MCF 10A (cell line): ENCODE measurements around the gene CPED1. TPM values are rescaled to one million over a fixed set of nuclear protein-coding genes. Genes with fewer than 3 reads are reported as not detected.

ENCODE experiments used
- BruUV-seq: library from RNA; stranded (reverse); fragments of 400-500 nt; replicated peaks from 2 replicates; lab custom pipeline; 2021; lab: Mats Ljungman, UMichigan
- CTCF ChIA-PET: fragments of 300-600 bp; sonication (Branson Sonifier 250); formaldehyde crosslinking; extraction: SDS; loops from one replicate; lab custom pipeline; 2021; ENCODE audit warnings: antibody characterized with exemption, inconsistent platforms; lab: Yijun Ruan, JAX
- POLR2A ChIA-PET: fragments of 300-600, 350-650 bp; sonication (Branson Sonifier 250); formaldehyde crosslinking; extraction: SDS; loops from one replicate; lab custom pipeline; 2020; ENCODE audit warnings: antibody characterized with exemption, inconsistent platforms; lab: Yijun Ruan, JAX
- DNase-seq: peaks from one replicate; pipeline ENCODE4 v3.0.0-alpha.2; 2018; ENCODE audit not compliant: unreplicated experiment
- H3K27ac Mint-ChIP-seq: one replicate; pipeline ENCODE4 v1.8.0; 2022; ENCODE audit warnings: mild to moderate bottlenecking, low read depth, mixed read lengths; ENCODE audit not compliant: unreplicated experiment
- H3K27me3 Mint-ChIP-seq: one replicate; pipeline ENCODE4 v1.8.0; 2022; ENCODE audit warnings: mixed read lengths; ENCODE audit not compliant: insufficient read depth, unreplicated experiment
- H3K36me3 Mint-ChIP-seq: one replicate; pipeline ENCODE4 v1.8.0; 2022; ENCODE audit warnings: mild to moderate bottlenecking, moderate library complexity, mixed read lengths; ENCODE audit not compliant: insufficient read depth, unreplicated experiment
- H3K4me1 Mint-ChIP-seq: one replicate; pipeline ENCODE4 v1.8.0; 2022; ENCODE audit warnings: mixed read lengths; ENCODE audit not compliant: insufficient read depth, unreplicated experiment
- H3K4me3 Mint-ChIP-seq: one replicate; pipeline ENCODE4 v1.8.0; 2022; ENCODE audit warnings: mild to moderate bottlenecking, moderate library complexity, mixed read lengths; ENCODE audit not compliant: unreplicated experiment
- H3K9me3 Mint-ChIP-seq: one replicate; pipeline ENCODE4 v1.8.0; 2022; ENCODE audit warnings: mixed read lengths; ENCODE audit not compliant: unreplicated experiment
- intact Hi-C: fragments of 100-400 bp; cut with micrococcal nuclease; formaldehyde crosslinking; loops from 2 replicates; pipeline ENCODE4 v1.14.1; 2022
- total RNA-seq: library from RNA; stranded (reverse); gene quantifications from 2 replicates; pipeline ENCODE4 v1.2.3, GENCODE V29; 2022
- TF ChIP-seq, protein P1 (sequence below): fragments of 200-600 bp; IDR thresholded peaks from one replicate; pipeline ENCODE4 v1.8.0; 2022; ENCODE audit warnings: antibody characterized with exemption, mild to moderate bottlenecking; ENCODE audit not compliant: unreplicated experiment

The CPED1 gene
- total RNA-seq, 1 experiment from 2014 or later, result not detected

DNA sequence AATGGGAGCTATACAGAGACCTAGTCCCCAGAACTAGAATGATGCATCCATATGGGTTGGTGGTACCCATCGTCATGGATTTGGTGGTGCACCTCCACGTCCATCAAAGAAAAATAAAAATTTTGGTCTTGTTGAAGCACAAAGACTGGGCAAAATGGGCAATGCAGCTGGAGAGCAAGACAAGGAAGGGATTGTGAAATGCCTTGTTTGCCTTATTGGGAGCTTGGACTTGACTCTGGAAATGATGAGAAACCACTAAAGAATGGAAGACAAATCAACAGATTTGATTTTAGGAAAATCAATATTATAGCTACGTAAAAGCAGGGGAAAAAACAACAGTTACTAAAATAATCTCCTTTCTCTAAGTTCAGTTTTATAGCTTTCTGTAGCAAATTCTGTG is 150.9 kb downstream of the CPED1 start:
- intact Hi-C loops, result no loop called here
- POLR2A ChIA-PET, result no interaction called here
- Mint-ChIP-seq H3K36me3 (no peaks in the 10 kb centered on the region), H3K4me3 (no peak overlapping the region), H3K4me1 (peaks cover 6% of the 10 kb centered on the region), H3K27me3 (peaks cover 44% of the 10 kb centered on the region), H3K9me3 (no peaks in the 10 kb centered on the region), H3K27ac (no peak overlapping the region)
- CTCF ChIA-PET, result interaction anchor here (0.6 kb wide), 1 partner anchor 11 kb away, joined by 3 read pairs; no protein-coding TSS in a partner anchor
- no peak for DNase-seq
- no TSS peak for BruUV-seq
- TF ChIP-seq, protein P1, sequence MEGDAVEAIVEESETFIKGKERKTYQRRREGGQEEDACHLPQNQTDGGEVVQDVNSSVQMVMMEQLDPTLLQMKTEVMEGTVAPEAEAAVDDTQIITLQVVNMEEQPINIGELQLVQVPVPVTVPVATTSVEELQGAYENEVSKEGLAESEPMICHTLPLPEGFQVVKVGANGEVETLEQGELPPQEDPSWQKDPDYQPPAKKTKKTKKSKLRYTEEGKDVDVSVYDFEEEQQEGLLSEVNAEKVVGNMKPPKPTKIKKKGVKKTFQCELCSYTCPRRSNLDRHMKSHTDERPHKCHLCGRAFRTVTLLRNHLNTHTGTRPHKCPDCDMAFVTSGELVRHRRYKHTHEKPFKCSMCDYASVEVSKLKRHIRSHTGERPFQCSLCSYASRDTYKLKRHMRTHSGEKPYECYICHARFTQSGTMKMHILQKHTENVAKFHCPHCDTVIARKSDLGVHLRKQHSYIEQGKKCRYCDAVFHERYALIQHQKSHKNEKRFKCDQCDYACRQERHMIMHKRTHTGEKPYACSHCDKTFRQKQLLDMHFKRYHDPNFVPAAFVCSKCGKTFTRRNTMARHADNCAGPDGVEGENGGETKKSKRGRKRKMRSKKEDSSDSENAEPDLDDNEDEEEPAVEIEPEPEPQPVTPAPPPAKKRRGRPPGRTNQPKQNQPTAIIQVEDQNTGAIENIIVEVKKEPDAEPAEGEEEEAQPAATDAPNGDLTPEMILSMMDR, result no peak

DNA sequence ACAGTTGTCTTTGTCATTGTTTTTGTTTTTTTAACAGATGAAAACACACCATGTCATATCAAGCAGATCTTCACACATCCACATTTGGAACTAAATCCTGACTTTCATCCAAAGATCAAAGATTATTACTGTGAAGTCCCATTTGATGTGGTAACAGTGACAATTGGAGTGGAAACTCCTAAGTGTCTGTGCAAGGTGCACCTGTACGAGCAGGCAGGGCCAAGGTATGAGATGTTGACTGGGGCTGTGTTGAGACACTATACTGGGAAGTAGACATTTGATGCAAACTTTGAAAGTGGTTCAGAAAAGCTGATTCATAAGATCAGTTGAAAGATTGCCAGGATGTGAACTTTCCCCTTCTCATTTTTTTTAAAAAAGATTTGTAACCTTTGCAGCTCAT is 152.3 kb downstream of the CPED1 start:
- Mint-ChIP-seq H3K27ac (no peak overlapping the region), H3K4me1 (peaks cover 6% of the 10 kb centered on the region), H3K4me3 (no peak overlapping the region), H3K9me3 (no peaks in the 10 kb centered on the region), H3K36me3 (no peaks in the 10 kb centered on the region), H3K27me3 (peaks cover 49% of the 10 kb centered on the region)
- no TSS peak for BruUV-seq
- POLR2A ChIA-PET, result interaction anchor here (0.7 kb wide), 1 partner anchor 15 kb away, joined by 3 read pairs; no protein-coding TSS in a partner anchor
- CTCF ChIA-PET, result interaction anchor here (0.6 kb wide), 2 partner anchors 203 to 335 kb away, joined by 3 to 5 read pairs; no protein-coding TSS in a partner anchor
- intact Hi-C loops, result no loop called here
- TF ChIP-seq, protein P1, result no peak
- DNase-seq, result no peak

DNA sequence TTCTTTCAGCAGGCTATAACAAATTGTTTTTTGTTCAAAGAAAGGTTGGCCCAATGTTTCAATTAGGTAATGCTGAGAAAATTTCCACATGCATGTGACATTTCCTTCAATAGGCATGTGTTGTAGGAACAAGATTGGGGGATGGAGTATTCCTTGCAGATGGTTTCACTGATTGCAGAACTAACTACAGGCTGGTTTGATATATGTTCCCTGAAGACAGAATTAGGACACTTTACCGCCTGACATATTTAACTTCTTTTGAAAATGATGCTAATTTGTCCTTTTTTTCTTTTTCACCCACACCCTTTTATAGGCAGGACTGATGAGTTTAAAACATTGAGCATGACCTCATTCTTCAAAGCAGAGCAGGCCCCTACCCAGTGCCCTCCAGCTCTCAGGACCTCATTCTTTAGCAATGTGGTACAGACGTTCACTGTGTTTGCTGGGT is 163.3 kb downstream of the CPED1 start:
- intact Hi-C loops, result no loop called here
- Mint-ChIP-seq H3K36me3 (no peaks in the 10 kb centered on the region), H3K27ac (no peak overlapping the region), H3K4me1 (no peaks in the 10 kb centered on the region), H3K27me3 (peaks cover 45% of the 10 kb centered on the region), H3K4me3 (no peak overlapping the region), H3K9me3 (no peaks in the 10 kb centered on the region)
- BruUV-seq, result no TSS peak
- TF ChIP-seq, protein P1, result no peak
- CTCF ChIA-PET, result interaction anchor here (0.6 kb wide), 1 partner anchor 245 kb away, joined by 3 read pairs; no protein-coding TSS in a partner anchor
- DNase-seq, result no peak
- POLR2A ChIA-PET, result no interaction called here

DNA sequence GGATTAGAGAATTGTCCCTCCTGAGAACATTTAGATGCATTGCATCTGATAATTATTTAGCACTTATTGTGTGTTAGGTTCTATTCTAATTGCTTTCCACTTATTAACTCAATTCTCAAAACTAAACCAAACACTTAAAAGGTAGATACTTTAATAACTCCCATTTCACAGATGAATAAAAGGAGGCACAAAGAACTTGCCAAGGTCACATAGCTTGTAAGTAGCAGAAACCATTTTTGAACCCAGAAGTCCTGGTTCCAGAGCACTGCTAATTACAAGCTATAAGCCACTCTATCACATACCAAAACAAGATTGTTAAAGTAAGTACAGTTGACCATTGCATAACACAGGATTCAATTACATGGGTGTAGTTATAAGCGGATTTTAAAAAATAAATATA is 164.9 kb downstream of the CPED1 start:
- no peaks in the 10 kb centered on the region for H3K4me1 Mint-ChIP-seq
- intact Hi-C loops, result no loop called here
- DNase-seq, result no peak
- ChIA-PET POLR2A (no interaction called here), CTCF (no interaction called here)
- no peak overlapping the region for H3K27ac Mint-ChIP-seq
- no peaks in the 10 kb centered on the region for H3K9me3 Mint-ChIP-seq
- no TSS peak for BruUV-seq
- TF ChIP-seq, protein P1, result no peak
- H3K4me3 Mint-ChIP-seq, result no peak overlapping the region
- peaks cover 37% of the 10 kb centered on the region for H3K27me3 Mint-ChIP-seq
- H3K36me3 Mint-ChIP-seq, result peaks cover 6% of the 10 kb centered on the region
